Stimulated activated CD4-positive, alpha-beta T cell treated with anti-CD3 and anti-CD28 coated beads, Interleukin-15, amount 100 ng/mL, for 48 hours (primary cell): Measurements from ENCODE around the gene PDGFD.

Experiments used
- DNase-seq, 2 donors: peaks; one replicate each; pipeline ENCODE4 v3.0.0-alpha.2; 2020; ENCODE audit warnings: low read depth in 2 of 2

PDGFD gene

DNA sequence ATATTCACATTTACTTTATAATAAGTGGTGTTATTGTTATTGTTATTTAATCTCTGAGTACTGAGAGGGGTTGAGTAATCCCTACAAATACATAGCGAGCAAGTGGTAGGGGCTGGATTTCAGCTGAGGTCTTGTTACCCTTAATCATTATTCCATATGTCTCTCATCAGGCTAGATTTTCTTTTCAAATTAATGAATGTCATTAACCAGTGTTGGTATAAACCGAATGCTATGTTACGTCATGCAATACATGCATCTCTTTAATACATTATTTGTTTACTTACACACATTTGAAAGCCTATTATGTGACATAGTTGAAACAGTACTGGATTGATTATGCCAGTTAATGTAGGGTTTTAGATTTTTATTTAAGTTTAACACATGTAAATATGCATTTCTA is 18.9 kb downstream of the PDGFD start:
- no peak for DNase-seq

DNA sequence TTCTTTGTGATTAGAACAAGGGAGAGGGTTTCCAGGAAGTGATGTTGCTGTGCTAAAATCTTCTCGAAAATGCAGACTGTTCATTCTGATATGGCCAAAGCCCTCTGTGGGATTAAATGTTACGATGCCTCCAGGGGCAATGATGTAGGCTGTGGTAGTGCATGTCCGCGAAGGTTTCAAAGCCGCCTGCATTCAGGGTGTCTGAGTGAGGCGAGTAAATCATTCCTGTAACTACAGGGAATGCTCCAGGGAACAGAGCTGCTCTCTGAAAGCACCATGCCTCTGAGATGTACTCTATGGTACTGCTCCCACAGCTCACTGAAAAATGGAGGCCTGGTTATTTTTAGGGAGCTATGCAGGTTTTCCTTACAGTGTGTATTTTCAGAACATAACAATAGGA is 21.2 kb downstream of the PDGFD start:
- DNase-seq: no peak

DNA sequence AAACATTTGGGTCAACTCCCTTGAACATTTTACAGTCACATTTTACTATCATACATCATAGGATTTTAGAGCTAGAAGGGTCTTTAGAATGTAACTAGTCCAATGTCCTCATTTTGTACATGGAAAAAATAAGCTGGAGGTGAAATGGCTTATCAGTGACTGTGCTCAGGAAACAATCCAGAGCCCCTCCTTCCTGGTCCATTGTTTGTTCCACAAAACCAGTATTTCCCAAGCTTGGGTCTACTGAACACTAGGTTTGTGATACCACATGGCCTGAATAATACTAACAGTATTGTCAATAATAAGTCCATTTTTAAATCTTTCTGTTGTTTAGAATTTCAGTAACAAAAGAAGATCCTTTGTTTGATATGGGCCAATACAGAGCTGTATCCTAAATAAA is 27.1 kb downstream of the PDGFD start:
- no peak for DNase-seq

DNA sequence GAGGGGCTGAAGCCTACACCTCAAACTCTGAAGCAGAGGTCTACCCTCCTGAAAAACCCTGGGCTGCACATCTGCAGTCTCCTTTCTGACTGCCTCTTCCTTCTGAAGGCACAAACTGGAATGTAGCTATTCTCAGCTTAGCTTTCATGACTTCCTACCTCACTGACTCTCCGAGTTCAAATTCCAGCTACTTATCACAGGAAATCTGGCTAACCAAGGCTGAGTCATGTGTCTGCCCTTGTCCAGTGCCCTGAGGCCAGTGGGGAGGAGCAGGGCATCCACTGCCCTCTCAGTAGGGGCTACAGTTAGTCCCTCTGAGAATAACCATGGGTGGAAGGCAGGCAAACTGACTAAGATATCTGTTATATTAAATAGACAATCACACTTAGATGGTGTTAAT is 29.2 kb downstream of the PDGFD start:
- no peak for DNase-seq

DNA sequence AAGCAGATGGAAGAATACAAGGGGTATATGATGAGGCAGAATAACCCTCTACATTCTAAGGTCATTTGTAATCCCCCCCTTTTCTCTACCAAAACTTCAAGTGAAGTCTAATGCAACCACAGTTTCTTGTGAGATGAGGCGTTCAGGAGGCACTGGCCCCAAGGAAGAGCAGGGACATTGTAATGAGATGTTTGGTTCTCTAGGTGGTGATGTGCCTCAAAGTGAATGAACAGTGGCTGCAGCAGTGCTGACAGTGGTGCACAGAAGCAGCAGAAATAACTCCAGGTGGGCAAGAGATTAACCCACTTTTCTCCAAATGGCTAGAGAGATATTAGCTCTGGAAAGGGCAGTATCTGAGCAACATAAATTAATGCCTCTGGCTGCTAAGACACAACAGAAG is 33.8 kb downstream of the PDGFD start:
- no peak for DNase-seq

DNA sequence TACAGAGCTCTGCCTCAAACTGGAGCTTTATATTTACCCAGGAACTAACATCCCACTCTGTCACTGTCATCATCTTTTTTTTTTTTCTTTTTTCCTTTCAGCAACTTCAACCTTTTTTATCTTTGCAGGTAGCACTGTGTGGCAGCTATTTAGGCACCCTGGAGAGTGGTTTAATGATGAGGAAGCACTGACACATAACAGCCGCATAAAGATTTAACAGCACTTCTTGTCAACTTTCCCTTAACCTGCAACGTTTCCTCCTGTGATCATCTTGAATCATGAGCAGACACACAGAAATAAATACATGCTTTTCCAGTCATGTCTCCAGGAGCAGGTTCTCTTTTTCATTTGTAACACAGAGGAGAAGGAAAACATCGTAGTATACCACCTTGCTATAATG is 34.8 kb downstream of the PDGFD start:
- DNase-seq: no peak

DNA sequence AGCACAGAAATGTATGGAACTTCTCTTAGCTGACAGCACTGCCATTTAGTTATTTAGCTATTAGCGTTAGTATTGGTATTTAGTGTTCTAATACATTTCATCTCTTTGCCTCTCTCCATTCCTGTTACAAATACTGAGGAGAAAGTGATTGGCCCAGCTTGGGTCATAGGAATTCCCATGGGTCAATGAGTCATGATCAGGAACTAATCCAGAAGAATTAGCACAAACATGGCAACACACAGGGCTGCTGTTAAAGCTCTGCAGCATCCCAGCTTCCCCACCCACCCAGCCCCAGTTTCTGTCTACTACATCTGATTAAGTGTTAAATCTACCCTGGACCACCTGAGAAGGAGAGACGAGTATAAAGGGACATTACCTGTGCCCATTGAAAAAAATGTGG is 36.1 kb downstream of the PDGFD start:
- DNase-seq: no peak

DNA sequence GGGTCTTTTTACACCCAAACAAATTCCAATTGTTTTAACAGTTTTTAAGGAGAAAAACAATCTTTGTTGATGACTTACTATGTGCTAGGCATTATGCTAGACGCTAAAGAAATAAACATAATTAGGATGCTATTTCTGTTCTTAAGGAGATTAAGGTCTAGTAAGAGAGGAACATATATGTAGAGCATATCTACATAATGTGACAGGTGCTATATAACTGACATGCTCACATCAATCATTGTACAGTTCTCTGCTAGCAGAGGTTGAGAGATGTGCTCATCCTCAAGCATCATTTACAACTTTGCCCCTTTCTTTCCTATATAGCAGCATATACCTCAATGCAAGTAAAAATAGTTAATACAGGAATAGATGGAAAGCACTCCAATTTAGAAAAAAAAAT is 37.5 kb downstream of the PDGFD start:
- DNase-seq: no peak

DNA sequence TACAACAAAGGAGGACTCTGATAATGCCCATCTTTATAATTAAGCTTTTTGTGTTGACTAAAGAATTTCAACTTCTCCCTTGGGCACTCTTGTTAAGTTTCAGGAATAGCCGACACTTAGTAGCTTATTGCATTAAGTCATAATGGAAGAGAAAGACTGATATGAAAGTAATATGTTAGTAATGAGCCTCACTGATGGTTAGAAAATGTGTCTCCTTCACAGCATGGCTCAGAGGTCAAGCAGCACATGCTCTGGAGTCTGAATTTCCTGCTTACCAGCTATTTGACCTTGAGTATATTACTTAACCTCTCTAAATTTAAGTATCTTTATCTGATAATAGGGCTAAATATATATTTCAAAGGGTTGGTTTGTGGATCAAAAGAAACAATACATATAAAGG is 39.0 kb downstream of the PDGFD start:
- DNase-seq: no peak

DNA sequence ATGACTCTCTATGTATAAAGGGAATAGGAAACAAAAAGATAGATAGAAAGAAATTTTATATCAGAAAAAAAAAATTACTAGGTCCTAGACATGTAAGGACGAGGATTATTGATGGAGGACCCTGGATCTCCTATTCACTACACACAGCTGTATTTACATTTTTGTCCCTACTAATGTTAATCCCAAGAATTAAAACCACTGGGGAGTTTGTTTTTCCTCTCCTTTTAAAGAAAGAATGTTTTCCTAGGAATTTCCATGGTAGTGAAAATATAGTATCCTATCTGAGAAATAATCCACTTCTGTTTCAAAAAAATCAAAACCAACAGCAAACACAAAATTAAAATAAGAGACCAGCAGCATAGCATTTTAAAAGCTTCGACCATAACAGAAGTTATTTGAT is 41.1 kb downstream of the PDGFD start:
- no peak for DNase-seq

DNA sequence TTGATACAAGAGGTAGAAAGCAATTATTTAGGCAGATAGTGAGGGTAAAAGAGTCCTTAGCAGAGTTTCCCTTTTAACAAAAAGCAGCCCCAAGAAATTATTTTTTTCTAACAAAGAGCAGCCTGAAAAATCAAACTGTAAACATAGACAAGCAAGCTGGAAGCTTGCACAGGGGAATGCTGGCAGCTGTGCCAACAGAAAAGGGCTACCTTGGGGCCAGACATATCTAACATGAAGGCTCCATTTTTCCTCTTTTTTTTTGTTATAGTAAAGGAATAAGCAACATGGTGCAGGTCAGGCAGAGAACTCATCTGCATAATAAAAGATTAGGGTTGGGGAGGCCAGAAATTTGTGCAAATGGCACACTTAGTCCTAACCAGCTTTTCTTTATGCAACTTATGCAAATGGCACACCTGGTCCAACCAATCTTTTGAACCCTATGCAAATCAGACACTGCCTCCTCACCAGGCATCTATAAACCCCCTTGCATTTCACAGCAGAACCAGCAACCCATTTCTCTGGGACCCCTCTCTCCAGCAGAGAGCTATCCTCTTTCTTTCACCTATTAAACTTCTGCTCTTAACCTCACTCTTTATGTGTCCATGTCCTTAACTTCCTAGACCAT is 41.8 kb downstream of the PDGFD start:
- DNase-seq: no peak

DNA sequence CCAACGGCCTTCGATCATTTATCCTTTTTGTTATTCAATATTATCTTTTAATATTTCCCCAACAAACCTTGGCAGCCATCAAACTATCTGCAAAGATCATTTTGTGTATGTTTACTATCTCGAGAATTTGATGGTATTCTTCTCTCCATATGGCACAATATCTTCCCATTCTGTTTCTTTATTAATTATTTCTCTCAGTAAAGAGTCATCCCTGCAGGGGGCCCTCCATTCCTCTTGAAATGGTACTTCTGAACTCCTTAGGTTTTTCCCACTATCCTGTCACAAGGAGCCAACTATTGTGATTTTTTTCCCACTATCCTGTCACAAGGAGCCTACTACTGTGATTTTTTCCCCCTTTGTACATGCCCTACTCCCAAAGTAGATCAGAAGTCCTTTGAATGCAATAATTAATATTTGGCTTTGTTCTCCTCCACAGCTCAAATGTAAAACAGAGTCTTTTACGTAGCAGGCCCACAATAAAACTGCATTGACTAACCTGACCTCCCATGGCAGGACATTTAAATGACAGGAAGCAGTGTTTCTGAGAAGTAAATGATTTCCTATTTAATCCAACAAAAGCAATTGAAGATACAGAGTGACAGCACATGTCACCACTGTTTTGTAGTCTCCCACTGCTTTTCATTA is 43.3 kb downstream of the PDGFD start:
- no peak for DNase-seq

DNA sequence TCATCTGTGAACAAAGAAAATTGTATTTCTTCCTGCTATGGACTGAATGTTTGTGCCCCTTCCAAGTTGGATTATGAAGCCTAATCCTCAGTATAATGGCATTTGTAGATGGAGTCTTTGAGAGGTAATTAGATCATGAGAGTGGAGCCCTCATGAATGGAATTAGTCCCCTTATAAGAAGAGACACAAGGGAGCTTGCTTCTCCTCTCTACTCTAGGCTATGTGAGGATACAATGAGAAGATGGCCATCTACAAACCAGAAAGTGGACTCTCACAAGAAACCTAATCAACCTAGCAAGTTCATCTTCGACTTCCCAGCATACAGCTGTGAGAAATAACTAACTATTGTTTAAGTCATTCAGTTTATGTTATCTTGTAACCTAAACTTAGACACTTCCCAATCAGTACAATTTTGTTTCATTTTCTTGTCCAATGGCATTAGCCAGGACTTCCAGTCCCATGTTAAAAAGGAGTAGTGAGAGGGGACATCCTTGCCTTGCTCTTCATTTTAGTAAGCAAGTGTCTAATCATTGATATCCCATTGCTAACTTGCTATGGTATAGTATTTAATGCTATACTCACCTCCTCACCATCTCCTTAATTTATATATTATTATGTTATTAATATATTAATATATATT is 45.7 kb downstream of the PDGFD start:
- no peak for DNase-seq

DNA sequence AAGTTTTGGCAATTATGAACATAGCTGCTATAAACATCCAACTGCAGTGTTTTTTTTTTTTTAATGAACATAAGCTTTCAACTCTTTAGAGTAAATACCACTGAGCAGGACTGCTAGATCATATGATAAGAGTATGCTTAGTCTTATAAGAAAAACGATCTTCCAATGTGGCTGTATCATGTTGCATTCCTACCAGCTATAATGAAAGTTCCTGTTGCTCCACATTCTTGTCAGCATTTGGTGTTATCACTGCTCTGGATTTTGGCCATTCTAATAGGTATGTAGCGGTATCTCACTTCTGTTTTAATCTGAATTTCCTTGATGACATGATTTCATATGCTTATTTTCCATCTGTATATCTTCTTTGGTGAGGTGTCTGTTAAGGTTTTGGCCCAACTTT is 50.4 kb downstream of the PDGFD start:
- DNase-seq: no peak

DNA sequence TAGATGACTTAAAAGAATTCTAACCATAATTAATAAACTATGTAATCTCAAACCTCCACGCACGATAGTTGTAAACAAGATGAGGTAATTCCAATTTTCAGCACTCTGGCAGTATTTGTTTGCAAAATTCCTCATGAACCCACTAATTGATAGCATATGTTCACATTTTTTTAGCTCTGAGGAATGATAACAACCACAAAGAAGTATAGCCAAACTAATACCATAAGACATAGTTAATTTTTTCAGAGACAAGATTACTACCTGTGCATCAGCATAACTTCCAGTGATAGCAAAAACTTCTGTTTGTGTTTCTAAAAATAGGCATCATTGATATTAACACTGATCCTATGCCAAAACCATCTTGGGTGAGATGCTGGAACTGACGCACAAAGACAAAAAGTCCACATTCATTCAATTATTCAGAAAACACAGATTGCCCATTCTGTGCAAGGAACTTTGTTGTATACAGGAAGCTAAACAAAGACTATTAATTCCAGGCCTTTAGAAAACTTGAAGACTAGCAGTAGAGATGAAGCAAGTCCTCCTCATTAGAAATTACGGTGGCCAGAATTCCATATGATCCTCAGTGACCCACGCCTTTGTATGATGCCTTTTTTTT is 57.7 kb downstream of the PDGFD start:
- no peak for DNase-seq

DNA sequence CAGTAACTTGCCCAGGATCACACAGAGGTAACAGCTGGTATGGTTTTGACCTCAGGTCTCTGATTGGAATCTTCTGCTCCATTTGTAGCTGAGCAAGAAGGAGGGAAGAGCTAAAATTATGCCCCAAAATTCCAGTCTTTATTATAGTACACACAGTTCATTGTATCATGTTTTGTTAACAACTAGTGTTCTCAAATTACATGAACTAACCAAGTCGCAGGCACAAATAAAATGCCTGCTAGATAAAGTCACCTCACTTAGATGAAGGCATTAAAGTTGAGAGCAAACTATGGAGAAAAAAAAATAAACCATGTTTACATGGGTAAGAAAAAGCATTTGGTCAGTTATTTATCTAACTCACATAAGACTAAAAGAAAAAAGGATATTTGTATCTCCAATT is 58.8 kb downstream of the PDGFD start:
- no peak for DNase-seq

DNA sequence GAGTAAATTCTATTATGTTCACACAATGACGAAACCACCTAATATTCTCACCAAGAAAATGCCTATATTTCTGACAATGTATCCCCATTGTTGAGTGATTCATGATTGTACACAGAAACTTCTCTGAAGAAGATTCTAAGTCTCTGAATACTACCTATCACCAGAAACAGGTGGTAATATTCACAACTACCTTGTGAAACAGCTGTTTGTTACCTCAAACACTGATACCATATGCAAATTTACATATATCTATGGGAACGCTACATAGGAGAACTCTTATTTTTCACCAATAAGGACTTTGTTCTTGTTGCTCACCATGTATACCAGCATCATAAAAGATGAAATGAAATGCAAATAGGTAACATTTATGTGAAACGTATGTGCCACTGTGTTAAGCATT is 59.3 kb downstream of the PDGFD start:
- DNase-seq: no peak

DNA sequence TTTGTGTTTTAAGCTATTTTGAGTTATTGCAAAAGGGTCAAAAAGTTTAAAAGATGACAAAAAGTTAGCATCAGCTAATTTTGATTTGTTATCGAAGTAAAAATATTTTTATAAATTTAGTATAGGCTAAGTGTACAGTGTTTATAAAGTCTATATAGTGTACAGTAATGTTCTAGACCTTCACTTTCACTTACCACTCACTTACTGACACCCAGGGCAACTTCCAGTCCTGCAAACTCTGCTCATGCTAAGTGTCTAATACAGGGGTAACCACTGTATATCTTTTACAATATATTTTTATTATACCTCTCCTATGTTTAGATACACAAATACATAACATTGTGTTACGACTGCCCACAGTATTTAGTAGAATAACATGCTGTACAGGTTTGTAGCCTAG is 59.7 kb downstream of the PDGFD start:
- no peak for DNase-seq

DNA sequence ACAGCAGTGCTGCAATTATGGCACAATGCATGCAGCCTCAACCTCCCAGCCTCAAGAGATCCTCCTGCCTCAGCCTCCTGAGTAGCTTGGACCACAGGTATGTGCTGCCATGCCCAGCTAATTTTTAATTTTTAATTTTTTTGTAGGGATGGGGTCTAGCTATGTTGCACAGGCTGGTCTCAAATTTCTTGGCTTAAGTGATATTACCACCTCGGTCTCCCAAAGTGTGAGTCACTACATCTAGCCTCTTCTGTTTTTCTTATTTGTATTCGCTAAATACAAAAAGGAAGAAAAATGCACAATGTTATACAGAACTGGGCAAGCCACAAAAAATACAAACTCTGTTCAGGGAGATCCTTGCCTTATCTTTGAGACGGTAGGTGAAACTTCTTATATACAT is 65.4 kb downstream of the PDGFD start:
- no peak for DNase-seq

DNA sequence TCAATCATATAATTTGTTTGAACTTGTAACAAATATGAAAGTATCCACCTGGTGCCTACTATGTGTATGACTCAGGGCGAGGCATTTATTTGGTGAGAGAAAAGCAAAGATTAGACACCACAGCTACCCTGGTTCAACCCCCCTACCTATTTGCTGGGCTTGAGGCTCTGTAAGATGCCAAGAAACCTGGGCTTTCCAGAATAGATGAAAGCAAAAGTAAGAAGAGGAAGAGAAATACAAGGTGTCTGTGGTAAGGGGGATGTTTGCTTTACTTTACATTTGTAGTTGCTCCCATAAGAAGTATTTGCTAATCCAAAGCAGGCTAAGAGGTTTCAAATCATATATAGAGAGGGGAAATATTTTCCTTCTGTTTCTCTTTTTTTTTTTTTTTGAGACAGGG is 65.8 kb downstream of the PDGFD start:
- no peak for DNase-seq

DNA sequence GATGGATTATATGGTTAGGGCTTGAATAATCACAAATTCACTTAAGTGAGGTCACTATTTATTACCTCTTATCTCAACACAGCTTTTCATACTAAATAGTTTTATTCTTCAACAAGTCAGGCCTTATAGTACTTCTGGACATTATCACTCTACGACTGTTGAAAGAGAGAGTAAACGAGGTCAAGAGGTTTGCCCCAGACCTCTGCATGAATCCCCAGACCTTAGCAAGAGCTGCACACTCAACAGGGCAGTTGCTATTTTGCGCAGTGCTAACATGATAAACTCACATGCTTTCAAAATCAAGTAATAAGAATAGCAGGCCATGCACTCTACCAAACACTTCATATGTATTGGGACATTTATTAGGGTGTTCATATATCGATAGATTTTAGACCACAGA is 67.0 kb downstream of the PDGFD start:
- no peak for DNase-seq

DNA sequence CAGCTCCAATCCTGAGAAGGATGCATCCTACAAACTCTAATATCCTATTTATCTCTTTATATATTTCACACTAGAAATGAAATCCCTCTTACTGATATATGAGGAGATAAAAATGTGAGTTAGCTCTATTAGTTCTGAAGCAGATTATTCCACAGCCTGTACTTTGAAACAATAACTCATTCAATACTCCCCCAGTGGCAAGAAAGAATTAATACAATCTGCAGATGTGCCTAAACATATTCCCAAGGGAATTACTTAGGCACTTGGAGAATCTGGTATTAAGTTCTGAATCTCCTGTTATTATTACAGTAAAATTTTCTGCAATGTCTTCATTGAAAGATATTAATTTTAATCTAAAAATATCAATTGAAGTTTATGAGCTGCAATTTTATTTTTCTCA is 68.2 kb downstream of the PDGFD start:
- no peak for DNase-seq

DNA sequence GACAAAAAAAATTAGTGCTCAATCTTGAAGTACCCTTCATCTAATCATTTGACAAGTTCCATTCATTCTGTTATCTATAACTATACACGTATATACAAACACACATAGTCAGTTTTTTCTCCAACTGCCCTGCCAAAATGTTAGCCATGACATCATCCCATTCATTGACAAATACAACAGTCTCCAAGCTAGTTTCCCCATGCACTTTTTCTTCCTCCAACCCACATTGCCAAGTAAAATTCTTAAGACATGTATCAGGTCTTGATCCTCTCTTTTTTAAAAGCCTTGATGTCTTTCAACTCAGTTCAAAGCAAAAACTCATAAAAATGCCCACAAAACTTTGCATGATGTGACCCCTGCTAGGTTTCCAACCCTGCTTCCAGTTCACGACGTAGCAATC is 69.4 kb downstream of the PDGFD start:
- no peak for DNase-seq
